HG02973 (cell line): Measurements from ENCODE around the gene URB1.

Experiments
- ATAC-seq: cut with Tn5 transposase; IDR thresholded peaks from one replicate; pipeline ENCODE4 v1.9.1; 2021; ENCODE audit warnings: moderate library complexity; ENCODE audit not compliant: unreplicated experiment

URB1 gene

GRCh38 chr21:32346951-32347350 is 45.9 kb downstream of the URB1 start:
- ATAC-seq = no peak

- no peak for ATAC-seq
These were observed 51.7 kb downstream of the URB1 start for GRCh38 chr21:32340863-32341848.

GRCh38 chr21:32338209-32338921 is 54.4 kb downstream of the URB1 start:
- ATAC-seq = no peak

- no peak for ATAC-seq
These were observed 55.6 kb downstream of the URB1 start for GRCh38 chr21:32337206-32337605.

GRCh38 chr21:32336711-32337110 is 56.1 kb downstream of the URB1 start:
- no peak for ATAC-seq

DNA sequence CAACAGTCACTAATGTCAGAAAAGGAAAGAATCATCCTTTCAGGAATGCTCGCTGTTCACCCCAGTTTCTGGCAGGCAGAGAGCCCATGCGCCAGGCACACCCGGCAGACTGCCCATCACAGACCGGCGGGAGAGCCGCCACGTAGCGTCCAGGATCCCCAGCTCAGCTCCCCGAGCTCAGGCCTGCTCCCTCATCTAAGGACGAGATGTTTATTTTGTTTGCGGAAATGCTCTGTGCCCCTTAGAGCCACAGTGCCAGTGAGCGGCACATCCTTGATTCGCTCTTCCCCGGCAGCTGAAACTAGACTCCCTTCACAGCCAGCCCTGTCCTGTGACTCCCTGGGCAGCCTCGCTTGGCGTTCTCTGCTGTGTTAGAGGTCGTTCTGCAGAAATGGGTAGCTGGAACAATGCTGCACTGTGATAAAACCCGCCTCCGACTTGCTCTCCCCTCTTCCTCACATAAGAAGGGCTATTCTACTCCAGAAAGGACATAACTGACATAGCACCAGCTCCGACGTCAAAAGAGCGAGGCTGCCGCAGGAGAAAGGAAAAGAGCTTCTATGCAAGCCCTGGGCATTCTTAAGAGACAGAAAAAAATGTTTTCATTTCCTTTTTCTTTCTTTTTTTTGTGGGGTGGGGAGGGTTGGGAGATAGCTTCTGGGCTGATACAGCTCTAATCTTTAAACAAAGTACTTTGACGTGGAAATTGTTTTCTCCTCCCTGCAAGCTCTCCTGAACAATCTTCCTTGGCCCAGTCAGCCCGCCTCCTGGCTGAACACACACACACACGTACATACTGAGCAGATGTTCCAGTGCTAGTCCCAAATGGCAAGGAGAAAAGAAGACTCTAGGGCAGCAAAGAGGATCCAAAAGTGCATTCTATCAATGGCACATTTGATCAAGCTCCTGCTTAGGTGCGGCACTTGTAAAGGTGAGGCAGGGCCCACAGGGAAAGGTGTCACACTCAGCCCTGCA is 56.9 kb downstream of the URB1 start:
- no peak for ATAC-seq

- ATAC-seq = no peak
These were observed 57.8 kb downstream of the URB1 start for GRCh38 chr21:32334980-32335531.

GRCh38 chr21:32333953-32334673 is 58.7 kb downstream of the URB1 start:
- ATAC-seq = no peak

DNA sequence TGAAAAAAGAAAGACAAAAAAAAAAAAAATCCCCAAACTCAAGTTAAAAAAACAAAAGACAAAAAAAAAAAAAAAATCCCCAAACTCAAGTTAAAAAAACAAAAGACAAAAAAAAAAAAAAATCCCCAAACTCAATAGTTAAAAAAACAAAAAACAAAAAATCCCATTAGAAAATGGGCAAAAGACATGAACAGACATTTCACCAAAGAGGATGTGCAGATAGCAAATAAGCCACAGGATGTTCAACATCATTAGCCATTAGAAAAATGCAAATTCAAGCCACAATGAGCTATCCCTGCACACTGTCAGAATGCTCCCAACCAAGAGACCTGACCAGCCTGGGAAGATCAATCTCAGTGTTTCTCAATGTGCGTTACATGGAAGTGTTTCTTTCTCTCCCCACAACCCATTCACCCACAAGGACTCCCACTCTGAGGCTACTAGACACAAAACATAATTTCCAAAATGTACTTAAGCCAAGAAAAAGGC is 60.3 kb downstream of the URB1 start:
- no peak for ATAC-seq

DNA sequence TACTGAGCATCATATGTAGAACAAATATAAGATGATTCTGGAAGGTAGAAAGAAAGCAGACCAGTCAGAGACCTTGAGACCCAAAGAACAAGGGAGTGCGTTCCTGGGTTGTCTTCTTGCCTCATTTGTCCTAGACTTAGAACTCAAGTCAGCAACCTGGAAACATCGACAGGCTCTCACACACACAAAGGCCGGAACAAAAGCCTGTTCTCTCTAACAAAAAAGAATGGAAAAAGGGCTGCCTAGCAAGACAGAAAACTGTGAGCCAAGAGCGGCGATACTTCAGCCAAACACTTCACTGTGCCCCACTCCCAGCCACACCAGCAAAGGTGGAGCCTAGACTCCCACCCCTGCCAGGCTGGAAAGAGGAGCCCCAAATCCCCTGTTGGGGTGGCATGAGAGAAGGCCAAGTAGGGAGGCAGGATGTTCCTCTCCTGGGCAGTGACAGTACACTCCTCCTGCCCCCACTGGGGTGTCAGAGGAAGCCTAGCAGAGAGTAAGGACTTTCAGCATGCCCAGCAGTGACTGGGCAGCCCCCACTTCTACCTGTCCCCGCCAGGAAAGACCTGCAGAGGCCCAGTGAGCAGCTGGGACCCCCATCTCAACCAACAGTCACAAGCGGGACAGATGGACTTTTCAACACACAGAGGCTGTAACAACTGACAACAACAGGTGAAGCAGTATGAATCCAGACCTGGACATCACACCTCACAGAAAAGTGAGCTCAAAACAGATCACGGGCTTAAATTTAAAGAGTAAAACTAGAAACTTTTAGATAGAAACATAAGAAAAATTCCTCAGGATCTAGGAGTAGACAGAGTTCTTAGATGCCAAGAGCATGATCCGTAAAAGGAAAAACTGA is 61.1 kb downstream of the URB1 start:
- no peak for ATAC-seq

DNA sequence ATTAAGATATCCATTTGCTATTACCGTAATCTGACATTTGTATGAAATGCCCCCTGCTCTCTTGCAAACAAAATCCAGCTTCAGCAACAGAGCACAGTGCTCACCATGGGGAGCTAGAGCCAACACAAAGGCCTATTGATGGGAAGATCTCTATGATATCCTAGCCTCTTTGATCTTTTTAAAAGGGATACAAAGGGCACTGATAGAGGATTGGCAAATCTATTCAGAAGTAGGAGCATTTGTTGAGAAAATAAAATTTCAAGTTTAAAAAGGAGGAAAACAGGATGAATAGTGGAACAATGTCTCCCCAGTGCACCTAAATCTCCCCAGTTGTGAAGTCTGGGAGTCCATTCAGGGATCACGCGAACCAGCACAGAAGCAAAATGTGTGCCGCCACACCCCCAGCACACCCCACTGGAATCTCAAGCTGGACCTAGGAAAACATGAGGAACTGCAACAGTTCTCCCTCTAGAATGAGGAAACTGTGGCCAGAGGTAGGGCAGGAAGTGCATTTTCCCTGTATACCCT is 62.0 kb downstream of the URB1 start:
- ATAC-seq = no peak

DNA sequence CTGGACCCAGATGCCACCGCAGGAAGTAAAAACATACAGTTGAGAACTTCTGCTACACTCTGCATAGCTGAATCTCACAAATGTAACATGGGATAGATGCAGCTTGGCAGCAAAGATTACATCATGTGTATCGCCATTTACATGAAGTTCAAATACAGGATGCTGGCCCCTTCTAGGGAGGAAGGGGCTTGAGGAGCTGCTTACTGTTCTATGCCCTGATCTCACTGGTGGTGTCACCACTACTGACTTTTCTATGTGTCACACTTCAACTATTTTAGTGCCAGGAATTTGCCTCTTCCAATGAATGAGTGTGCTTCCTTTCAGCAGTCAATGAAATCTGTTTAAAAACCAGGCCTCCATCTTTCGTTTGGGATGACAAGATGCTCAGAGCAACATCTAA is 63.0 kb downstream of the URB1 start:
- ATAC-seq = no peak

DNA sequence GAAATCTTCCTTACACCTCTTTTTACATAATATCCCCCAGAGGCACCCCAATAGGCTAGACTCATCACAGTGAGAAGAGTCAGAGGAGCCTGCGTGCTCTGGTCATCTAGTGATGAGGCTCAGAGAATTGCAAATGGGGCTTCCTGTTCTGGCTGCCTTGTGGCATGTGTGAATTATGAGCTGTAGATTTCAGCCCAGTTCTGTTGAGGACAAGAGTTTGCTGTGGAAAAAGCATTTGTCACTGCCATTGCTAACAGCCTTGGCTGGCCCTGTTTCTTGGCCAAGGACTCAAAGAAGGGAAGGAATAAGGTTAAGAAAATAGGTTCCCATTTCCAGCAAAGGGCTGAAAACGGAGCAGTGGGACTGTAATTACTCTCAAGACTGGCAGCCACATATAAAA is 63.5 kb downstream of the URB1 start:
- no peak for ATAC-seq

GRCh38 chr21:32328595-32328994 is 64.2 kb downstream of the URB1 start:
- no peak for ATAC-seq

- no peak for ATAC-seq
These were observed 67.1 kb downstream of the URB1 start for GRCh38 chr21:32325706-32326105.

DNA sequence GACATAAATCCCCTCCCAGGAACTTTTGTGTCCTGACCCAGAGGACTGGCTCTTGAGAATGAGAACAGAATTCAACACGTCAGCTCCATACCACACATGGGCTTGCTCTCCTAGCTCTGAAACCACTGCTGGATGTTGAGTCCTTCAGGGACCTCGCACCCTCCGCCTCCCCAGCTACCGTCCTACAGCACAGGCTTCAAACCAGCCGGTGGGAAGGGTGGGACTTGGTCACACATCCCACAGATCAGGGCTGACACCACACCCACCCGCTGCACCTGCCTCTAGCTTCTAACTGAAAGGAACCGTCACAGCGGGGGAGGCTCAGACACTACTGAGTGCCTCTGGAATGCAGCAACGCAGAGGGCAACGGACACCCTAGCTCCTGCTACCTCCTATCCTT is 70.1 kb downstream of the URB1 start:
- ATAC-seq = no peak

GRCh38 chr21:32322103-32322502 is 70.7 kb downstream of the URB1 start:
- no peak for ATAC-seq

- ATAC-seq = no peak
These were observed 71.3 kb downstream of the URB1 start for GRCh38 chr21:32321480-32321879.

GRCh38 chr21:32320726-32321125 is 72.1 kb downstream of the URB1 start:
- ATAC-seq = no peak
